HL-60 (cell line): ENCODE results near the gene DPY30.
"Not testable (repeated sequence)": the region's sequence is repeated elsewhere in the genome, so short reads cannot be mapped to it uniquely, and the experiment has no call there.

Source experiments
- DNase-seq, 2 experiments: peaks; one replicate each; pipeline ENCODE4 v3.0.0-alpha.2; 2010 to 2020; ENCODE audit warnings: low read depth in 1 of 2, low spot score in 1 of 2
- H3K27ac ChIP-seq: fragments of 250-450 bp; sonication (Bioruptor Pico); replicated peaks from 2 replicates; pipeline ENCODE4 v1.5.1; 2020; ENCODE audit warnings: mild to moderate bottlenecking, moderate library complexity
- H3K27me3 ChIP-seq: fragments of 250-450 bp; sonication (Bioruptor Pico); 2 replicates; pipeline ENCODE4 v1.5.1; 2021; ENCODE audit warnings: mild to moderate bottlenecking, moderate library complexity; ENCODE audit not compliant: insufficient read depth, poor library complexity, severe bottlenecking
- H3K4me3 ChIP-seq: replicated peaks from 2 replicates; pipeline ENCODE4 v1.5.1; 2011; ENCODE audit warnings: mild to moderate bottlenecking, control low read depth, low read length; ENCODE audit not compliant: insufficient read depth
- GABPA ChIP-seq: IDR thresholded peaks from 2 replicates; pipeline ENCODE4 v1.6.1; 2012; ENCODE audit warnings: low read depth
- POLR2AphosphoS5 ChIP-seq: IDR thresholded peaks from 2 replicates; pipeline ENCODE4 v1.6.1; 2012; ENCODE audit warnings: low read depth
- SPI1 ChIP-seq: IDR thresholded peaks from 2 replicates; pipeline ENCODE4 v1.6.1; 2012; ENCODE audit warnings: low read depth, mild to moderate bottlenecking, borderline replicate concordance
- TF ChIP-seq, protein P1 (sequence below): IDR thresholded peaks from one replicate; pipeline ENCODE4 v1.5.1; 2011; ENCODE audit warnings: low read length, control low read depth, inconsistent platforms; ENCODE audit not compliant: insufficient read depth
- TF ChIP-seq, protein P2 (sequence below): IDR thresholded peaks from 2 replicates; pipeline ENCODE4 v1.6.1; 2012; ENCODE audit warnings: low read depth; ENCODE audit not compliant: insufficient replicate concordance

Gene DPY30

DNA sequence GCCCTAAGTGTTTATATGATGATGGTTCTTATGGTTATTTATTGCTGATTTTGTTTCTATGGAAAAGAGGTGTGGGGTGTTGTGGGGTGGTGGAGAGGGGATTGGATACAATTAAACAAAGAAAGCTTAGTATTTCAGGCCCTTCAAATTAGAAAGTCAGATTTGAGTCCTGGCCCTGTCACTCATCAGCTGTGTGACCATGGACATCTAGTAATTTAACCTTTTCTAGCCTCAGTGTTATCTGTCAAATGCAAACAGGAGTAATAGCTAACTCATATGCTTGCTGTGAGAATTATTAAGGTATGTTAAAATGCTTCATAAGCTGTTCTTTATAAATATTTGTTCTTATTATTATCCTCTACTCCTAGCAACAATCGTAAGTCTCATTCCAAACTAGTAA is 26.7 kb downstream of the DPY30 start:
- TF ChIP-seq, protein P1, sequence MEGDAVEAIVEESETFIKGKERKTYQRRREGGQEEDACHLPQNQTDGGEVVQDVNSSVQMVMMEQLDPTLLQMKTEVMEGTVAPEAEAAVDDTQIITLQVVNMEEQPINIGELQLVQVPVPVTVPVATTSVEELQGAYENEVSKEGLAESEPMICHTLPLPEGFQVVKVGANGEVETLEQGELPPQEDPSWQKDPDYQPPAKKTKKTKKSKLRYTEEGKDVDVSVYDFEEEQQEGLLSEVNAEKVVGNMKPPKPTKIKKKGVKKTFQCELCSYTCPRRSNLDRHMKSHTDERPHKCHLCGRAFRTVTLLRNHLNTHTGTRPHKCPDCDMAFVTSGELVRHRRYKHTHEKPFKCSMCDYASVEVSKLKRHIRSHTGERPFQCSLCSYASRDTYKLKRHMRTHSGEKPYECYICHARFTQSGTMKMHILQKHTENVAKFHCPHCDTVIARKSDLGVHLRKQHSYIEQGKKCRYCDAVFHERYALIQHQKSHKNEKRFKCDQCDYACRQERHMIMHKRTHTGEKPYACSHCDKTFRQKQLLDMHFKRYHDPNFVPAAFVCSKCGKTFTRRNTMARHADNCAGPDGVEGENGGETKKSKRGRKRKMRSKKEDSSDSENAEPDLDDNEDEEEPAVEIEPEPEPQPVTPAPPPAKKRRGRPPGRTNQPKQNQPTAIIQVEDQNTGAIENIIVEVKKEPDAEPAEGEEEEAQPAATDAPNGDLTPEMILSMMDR: no peak
- TF ChIP-seq POLR2AphosphoS5: no peak
- TF ChIP-seq GABPA: no peak
- TF ChIP-seq, protein P2, sequence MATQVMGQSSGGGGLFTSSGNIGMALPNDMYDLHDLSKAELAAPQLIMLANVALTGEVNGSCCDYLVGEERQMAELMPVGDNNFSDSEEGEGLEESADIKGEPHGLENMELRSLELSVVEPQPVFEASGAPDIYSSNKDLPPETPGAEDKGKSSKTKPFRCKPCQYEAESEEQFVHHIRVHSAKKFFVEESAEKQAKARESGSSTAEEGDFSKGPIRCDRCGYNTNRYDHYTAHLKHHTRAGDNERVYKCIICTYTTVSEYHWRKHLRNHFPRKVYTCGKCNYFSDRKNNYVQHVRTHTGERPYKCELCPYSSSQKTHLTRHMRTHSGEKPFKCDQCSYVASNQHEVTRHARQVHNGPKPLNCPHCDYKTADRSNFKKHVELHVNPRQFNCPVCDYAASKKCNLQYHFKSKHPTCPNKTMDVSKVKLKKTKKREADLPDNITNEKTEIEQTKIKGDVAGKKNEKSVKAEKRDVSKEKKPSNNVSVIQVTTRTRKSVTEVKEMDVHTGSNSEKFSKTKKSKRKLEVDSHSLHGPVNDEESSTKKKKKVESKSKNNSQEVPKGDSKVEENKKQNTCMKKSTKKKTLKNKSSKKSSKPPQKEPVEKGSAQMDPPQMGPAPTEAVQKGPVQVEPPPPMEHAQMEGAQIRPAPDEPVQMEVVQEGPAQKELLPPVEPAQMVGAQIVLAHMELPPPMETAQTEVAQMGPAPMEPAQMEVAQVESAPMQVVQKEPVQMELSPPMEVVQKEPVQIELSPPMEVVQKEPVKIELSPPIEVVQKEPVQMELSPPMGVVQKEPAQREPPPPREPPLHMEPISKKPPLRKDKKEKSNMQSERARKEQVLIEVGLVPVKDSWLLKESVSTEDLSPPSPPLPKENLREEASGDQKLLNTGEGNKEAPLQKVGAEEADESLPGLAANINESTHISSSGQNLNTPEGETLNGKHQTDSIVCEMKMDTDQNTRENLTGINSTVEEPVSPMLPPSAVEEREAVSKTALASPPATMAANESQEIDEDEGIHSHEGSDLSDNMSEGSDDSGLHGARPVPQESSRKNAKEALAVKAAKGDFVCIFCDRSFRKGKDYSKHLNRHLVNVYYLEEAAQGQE: no peak
- no peak for TF ChIP-seq SPI1
- Histone ChIP-seq H3K4me3 (no peak overlapping the region), H3K27me3 (no peaks in the 10 kb centered on the region), H3K27ac (peak overlapping the region; percentile 14; the same call in 1 of the 2 replicates)
- DNase-seq: no peak

DNA sequence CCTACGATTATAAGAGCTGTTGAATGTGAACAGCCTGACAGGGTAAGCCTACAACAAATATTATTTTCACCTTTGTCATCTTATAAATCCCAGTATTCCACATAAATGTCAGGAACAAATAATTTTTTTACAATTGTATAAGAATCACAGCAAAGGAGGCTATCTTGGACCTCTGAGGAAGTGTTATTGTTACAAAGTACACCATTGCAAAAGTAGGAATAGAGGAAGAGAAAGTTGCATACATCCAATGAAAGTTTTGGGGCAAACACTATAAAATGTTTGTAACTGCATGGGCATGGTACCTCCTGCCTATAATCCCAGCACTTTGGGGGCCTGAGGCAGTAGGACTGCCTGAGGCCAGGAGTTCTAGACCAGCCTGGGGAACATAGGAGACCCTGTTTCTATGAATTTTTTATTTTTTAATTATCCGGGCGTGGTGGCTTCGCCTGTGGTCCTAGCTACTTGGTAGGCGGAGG is 28.1 kb downstream of the DPY30 start:
- Histone ChIP-seq H3K27ac (peak overlapping the region; percentile 87), H3K27me3 (no peaks in the 10 kb centered on the region), H3K4me3 (peak overlapping the region; percentile 50)
- TF ChIP-seq SPI1: peak; percentile 86
- TF ChIP-seq, protein P1: no peak
- peak in 1 of 2 experiments; percentile 19 for DNase-seq

DNA sequence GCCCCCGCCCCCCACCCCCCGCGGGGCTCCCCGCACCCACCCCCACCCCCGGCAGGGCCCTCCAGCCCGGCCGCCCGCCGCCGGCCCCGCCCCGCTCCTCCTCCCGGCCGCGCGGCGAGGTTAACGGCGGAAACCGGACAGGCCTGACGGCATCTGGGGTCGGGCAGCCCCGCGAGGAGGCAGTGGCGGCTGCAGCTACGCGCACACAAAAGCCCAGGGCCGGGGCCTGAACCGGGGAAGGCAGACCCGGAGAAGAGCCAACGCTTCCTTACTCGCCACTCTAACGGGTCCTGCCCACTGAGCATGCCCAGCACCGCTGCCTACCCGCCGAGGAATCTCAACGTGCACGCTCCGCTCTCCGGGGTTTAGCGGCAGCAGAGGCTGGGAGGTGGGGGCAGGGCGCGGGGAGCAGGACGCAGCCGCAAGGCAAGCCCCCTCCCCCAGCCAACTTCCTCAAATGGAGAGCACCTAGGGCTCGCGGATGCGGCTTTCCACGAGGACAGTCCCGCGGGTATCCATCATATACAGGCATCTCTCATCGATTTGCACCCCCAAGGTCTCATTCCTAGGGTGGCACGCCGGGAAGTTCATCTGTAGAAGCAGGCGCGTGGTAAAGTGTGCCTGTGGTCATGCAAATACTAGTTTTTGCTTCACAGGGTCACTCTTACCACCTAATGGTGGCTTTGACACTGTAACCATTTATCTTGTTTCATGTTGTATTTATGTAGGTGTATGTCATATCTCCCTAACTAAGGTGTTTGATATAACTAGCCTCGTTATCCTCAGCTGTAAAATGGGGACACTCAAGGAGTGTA is 28.7 kb downstream of the DPY30 start, which contains the start of gene MEMO1:
MEMO1 (minus strand) TSS at position 339 of the 815 bp plus-strand sequence. CDS start 761 bp downstream, outside the sequence.
- H3K27me3 ChIP-seq: no peaks in the 10 kb centered on the region
- peak; percentile 81 to 99 for DNase-seq
- peak within 1 kb of the TSS; percentile 93 for H3K27ac ChIP-seq

DNA sequence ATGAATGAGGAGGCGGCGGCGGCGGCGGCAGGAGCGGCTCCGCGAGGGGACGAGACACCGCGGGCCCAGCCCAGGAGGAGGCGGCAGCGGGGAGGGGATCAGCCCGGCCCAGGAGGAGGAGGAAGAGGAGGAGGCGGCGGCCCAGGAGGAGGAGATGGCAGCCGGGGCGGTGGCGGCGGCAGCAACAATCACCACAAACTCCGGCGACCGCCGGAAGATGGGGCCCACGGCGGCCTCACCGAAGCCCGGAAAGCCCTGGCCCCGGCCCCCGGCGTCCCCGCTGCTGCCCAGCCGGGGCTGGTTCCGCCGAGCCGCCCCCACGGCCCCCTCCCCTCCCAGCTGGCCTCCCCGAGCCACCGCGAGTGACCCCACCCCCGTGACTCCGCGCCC is 29.3 kb downstream of the DPY30 start:
- Histone ChIP-seq H3K4me3 (peak overlapping the region; percentile 27), H3K27ac (peak overlapping the region; percentile 70)
- H3K27me3 ChIP-seq: not testable (repeated sequence)
- DNase-seq: peak in 1 of 2 experiments; percentile 65

More for the DNA sequence above, 28.7 kb downstream of the DPY30 start, which contains the start of gene MEMO1:
- TF ChIP-seq, protein P1: no peak
- TF ChIP-seq SPI1 (peak; percentile 80; the same call in 1 of the 2 replicates), GABPA (no peak), POLR2AphosphoS5 (peak; percentile 96)
- TF ChIP-seq, protein P2: peak; percentile 72
- H3K4me3 ChIP-seq: peak within 1 kb of the TSS; percentile 87
